ENCODE results near the gene TSPAN14.

GRCh38 chr10:80471001-80471400 lies 16.9 kb downstream of the TSPAN14 start:
- TF ChIP-seq CTCF (IDR thresholded peaks at IDR 0.05; ENCODE audit: low read depth, low read length) = no peak
- no peak for TF ChIP-seq MAX (IDR thresholded peaks at IDR 0.05; ENCODE audit: low read depth, low read length)

All from NB4 (cell line).